Fibroblast of pulmonary artery (primary cell): ENCODE results near the gene ZNF677.
"Not testable (repeated sequence)": the region's sequence is repeated elsewhere in the genome, so short reads cannot be mapped to it uniquely, and the experiment has no call there.

Experiments
- DNase-seq: peaks from one replicate; pipeline ENCODE4 v3.0.0-alpha.2; 2010; ENCODE audit warnings: low read depth
- H3K4me3 ChIP-seq: replicated peaks from 2 replicates; pipeline ENCODE4 v1.5.1; 2011; ENCODE audit warnings: low read depth, mild to moderate bottlenecking, control low read depth, low read length, moderate library complexity
- CTCF ChIP-seq: IDR thresholded peaks from 2 replicates; pipeline ENCODE4 v1.5.1; 2011; ENCODE audit warnings: mild to moderate bottlenecking, control low read depth, low read length, inconsistent platforms; ENCODE audit errors: missing control alignments

The ZNF677 gene

GRCh38 chr19:53254411-53255341, at the start of gene ZNF677:
TSS of gene ZNF677 (minus strand) at chr19:53254873. CDS start at chr19:53251550, 3,323 bp downstream.
- DNase-seq: peak; percentile 92
- no peak for TF ChIP-seq CTCF
- peak within 1 kb of the TSS; percentile 97 for H3K4me3 ChIP-seq

DNA sequence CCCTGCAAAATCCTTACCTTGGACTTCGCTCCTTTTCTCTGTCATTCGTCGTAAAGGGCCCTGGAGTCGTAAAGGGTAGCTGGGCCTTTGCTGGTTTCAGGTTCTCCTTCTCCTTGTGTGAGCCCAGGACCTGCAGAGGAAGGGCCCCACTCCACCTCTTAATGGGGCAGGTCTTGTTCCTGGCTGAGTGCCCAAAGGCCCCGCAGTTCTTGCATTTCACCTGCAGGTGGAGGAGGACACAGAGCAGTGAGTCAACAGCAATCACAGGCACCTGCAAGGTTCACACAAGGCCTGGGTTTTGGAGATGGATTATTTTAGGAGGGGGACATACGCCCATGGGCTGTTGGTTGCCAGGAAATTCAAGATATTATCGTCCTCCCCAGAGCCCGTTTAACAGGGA, 46.7 kb upstream of the ZNF677 start:
- DNase-seq, H3K4me3 ChIP-seq: not testable (repeated sequence)

GRCh38 chr19:53294786-53295441, 40.2 kb upstream of the ZNF677 start:
- H3K4me3 ChIP-seq: no peak overlapping the region
- no peak for TF ChIP-seq CTCF
- DNase-seq: no peak

GRCh38 chr19:53290758-53291549, 36.3 kb upstream of the ZNF677 start:
- H3K4me3 ChIP-seq: no peak overlapping the region
- no peak for DNase-seq
- no peak for TF ChIP-seq CTCF

DNA sequence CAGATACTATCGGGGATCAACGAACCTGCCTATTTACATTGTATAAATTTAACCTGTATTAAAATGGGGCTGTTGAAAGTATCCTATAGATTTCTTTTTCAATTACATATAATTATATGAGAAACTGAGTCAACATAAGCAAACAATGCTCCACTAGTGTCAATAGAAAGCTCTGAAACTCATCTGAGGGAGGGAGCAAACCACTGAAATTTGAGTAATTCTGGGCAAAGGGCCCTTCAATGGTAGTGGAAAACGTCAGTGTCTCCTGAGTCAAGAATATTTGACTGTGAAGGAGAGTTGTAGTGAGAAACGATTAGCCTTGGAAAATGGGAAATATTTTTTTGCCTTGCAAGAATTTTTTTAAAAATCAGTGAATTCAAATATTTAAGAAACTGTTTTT, 30.4 kb upstream of the ZNF677 start:
- TF ChIP-seq CTCF: no peak
- no peak for DNase-seq
- no peak overlapping the region for H3K4me3 ChIP-seq

DNA sequence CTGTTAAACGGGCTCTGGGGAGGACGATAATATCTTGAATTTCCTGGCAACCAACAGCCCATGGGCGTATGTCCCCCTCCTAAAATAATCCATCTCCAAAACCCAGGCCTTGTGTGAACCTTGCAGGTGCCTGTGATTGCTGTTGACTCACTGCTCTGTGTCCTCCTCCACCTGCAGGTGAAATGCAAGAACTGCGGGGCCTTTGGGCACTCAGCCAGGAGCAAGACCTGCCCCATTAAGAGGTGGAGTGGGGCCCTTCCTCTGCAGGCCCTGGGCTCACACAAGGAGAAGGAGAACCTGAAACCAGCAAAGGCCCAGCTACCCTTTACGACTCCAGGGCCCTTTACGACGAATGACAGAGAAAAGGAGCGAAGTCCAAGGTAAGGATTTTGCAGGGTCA, 27.3 kb upstream of the ZNF677 start:
- DNase-seq: not testable (repeated sequence)

DNA sequence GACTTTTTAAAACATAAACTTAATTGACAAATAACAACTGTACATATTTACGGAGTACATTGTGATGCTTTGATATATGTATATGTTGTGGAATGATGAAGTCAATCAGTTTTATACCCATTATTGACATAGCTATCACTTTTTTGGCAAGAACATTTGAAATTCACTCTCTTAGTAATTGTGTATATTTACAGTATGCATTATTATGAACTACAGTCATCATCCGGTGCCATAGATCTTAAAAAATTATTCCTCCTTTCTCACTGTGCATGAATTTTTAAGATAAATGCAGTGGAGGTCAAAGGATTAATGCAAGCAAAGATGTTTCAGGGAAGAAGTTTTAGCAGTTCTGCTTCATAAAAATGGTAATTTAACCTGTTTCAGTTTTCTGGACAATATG, 20.8 kb upstream of the ZNF677 start:
- no peak overlapping the region for H3K4me3 ChIP-seq
- TF ChIP-seq CTCF: no peak
- DNase-seq: no peak

More for the DNA sequence above, 27.3 kb upstream of the ZNF677 start:
- not testable (repeated sequence) for H3K4me3 ChIP-seq
